Measurements from ENCODE around the gene AR. TPM values are rescaled to one million over a fixed set of nuclear protein-coding genes. Genes with fewer than 3 reads are reported as not detected.

AR gene
- total and polyA plus RNA-seq, 2 donors (not counting 1 experiment from before 2014, with no cell fraction given), result not detected

DNA sequence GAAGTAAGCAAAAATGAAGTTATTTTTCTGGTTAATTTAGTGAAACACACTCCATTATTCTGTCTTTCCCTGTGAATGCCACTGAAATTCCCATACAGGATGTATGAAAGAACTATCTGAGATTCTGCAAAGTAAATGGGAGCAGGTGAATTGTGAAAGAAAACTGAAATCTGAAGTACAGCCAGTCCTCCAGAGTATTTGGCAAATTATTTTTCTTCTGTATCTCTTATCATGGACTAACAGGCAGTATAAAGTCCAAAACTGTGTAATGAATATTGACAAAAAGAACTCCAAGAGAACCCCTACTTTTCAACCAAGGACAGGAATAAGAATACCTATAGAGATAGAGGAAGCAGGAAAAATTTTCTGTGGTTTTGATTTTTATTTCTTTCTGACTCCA, 40.8 kb upstream of the AR start:
- ATAC-seq (ENCODE audit: low read depth), result no peak

DNA sequence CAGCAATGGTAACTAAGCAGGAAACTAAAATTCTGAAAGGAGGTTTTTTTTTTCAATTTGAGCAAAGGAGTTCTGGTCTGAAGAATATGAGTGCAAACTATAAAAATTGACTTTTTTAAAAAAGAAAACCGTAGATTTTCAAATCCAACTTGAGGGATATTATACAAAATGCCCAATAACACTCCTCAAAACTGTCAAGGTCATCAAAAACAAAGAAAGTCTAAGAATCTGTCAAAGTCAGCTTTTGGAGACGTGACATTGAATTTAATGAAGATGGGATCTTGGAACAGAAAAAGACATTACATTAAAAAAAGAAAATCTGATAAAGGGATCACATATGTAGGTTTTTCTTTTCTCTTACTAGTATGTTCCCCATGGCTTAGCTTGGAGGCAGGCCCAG, 40.4 kb upstream of the AR start:
- no peak overlapping the region for H3K27ac ChIP-seq (ENCODE audit: low read length in 2 of 2)
- CTCF ChIA-PET, result no interaction called here
- no peak for ATAC-seq (ENCODE audit: low read depth)
- intact Hi-C loops (cut with micrococcal nuclease), result no loop called here
- H3K4me1 ChIP-seq (ENCODE audit: control insufficient read depth in 2 of 2, insufficient read depth in 2 of 2, low read length in 2 of 2), result no peaks in the 10 kb centered on the region
- H3K4me3 Mint-ChIP-seq, result no peak overlapping the region
- H3K4me3 ChIP-seq (ENCODE audit: control extremely low read depth in 1 of 5, extremely low read depth in 1 of 5, insufficient read depth in 1 of 5, low read depth in 2 of 5, low read length in 4 of 5), result no peak overlapping the region
- H3K27me3 Mint-ChIP-seq, result no peaks in the 10 kb centered on the region
- no peaks in the 10 kb centered on the region for H3K36me3 ChIP-seq (replicated peaks in 1 of 2; ENCODE audit: control extremely low read depth in 1 of 2, control insufficient read depth in 1 of 2, extremely low read depth in 1 of 2, insufficient read depth in 2 of 2, low read length in 1 of 2)
- H3K4me1 Mint-ChIP-seq, result no peaks in the 10 kb centered on the region
- no peaks in the 10 kb centered on the region for H3K9me3 ChIP-seq (ENCODE audit: control extremely low read depth in 1 of 3, control insufficient read depth in 2 of 3, insufficient read depth in 1 of 3, low read length in 2 of 3)
- H3K27me3 ChIP-seq (replicated peaks in 1 of 4; ENCODE audit: control extremely low read depth in 1 of 4, control insufficient read depth in 3 of 4, insufficient read depth in 4 of 4, low read length in 3 of 4), result no peaks in the 10 kb centered on the region
- H3K4me2 ChIP-seq (replicated peaks; ENCODE audit: low read depth, low read length, poor library complexity, severe bottlenecking), result no peak overlapping the region
- H3K79me2 ChIP-seq (ENCODE audit: control insufficient read depth, insufficient read depth, low read length), result no peaks in the 10 kb centered on the region
- POLR2A ChIA-PET, result no interaction called here
- no CpG with 5 or more reads among the region's 2 CpGs for WGBS (ENCODE audit: insufficient coverage)
- H3K9ac ChIP-seq (ENCODE audit: low read length), result no peak overlapping the region
- no peak for DNase-seq
- TF ChIP-seq, protein P1, sequence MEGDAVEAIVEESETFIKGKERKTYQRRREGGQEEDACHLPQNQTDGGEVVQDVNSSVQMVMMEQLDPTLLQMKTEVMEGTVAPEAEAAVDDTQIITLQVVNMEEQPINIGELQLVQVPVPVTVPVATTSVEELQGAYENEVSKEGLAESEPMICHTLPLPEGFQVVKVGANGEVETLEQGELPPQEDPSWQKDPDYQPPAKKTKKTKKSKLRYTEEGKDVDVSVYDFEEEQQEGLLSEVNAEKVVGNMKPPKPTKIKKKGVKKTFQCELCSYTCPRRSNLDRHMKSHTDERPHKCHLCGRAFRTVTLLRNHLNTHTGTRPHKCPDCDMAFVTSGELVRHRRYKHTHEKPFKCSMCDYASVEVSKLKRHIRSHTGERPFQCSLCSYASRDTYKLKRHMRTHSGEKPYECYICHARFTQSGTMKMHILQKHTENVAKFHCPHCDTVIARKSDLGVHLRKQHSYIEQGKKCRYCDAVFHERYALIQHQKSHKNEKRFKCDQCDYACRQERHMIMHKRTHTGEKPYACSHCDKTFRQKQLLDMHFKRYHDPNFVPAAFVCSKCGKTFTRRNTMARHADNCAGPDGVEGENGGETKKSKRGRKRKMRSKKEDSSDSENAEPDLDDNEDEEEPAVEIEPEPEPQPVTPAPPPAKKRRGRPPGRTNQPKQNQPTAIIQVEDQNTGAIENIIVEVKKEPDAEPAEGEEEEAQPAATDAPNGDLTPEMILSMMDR (IDR thresholded peaks at IDR 0.05), result no peak
- no peak for TF ChIP-seq EZH2 (IDR thresholded peaks at IDR 0.05; ENCODE audit: borderline replicate concordance, insufficient read depth, low read depth, low read length, poor library complexity, severe bottlenecking)
- H4K20me1 ChIP-seq (ENCODE audit: control insufficient read depth, insufficient read depth, low read length, poor library complexity, severe bottlenecking), result no peaks in the 10 kb centered on the region
- H3K9me3 Mint-ChIP-seq (ENCODE audit: insufficient read depth), result no peaks in the 10 kb centered on the region
- no peak overlapping the region for H2AFZ ChIP-seq (ENCODE audit: insufficient read depth, low read depth, low read length, poor library complexity, severe bottlenecking)
- no peak overlapping the region for H3K27ac Mint-ChIP-seq

More for the DNA sequence above, 40.8 kb upstream of the AR start:
- DNase-seq, result no peak
- Mint-ChIP-seq H3K27me3 (no peaks in the 10 kb centered on the region), H3K9me3 (ENCODE audit: insufficient read depth) (no peaks in the 10 kb centered on the region), H3K27ac (no peak overlapping the region), H3K4me3 (no peak overlapping the region), H3K4me1 (no peaks in the 10 kb centered on the region)
- H3K9ac ChIP-seq (ENCODE audit: low read length), result no peak overlapping the region
- no peaks in the 10 kb centered on the region for H3K79me2 ChIP-seq (ENCODE audit: control insufficient read depth, insufficient read depth, low read length)
- no peaks in the 10 kb centered on the region for H3K36me3 ChIP-seq (replicated peaks in 1 of 2; ENCODE audit: control extremely low read depth in 1 of 2, control insufficient read depth in 1 of 2, extremely low read depth in 1 of 2, insufficient read depth in 2 of 2, low read length in 1 of 2)
- no peak overlapping the region for H3K4me3 ChIP-seq (ENCODE audit: control extremely low read depth in 1 of 5, extremely low read depth in 1 of 5, insufficient read depth in 1 of 5, low read depth in 2 of 5, low read length in 4 of 5)
- no peak for TF ChIP-seq EZH2 (IDR thresholded peaks at IDR 0.05; ENCODE audit: borderline replicate concordance, insufficient read depth, low read depth, low read length, poor library complexity, severe bottlenecking)
- TF ChIP-seq, protein P1 (IDR thresholded peaks at IDR 0.05), result no peak
- ChIA-PET CTCF (no interaction called here), POLR2A (no interaction called here)
- H4K20me1 ChIP-seq (ENCODE audit: control insufficient read depth, insufficient read depth, low read length, poor library complexity, severe bottlenecking), result no peaks in the 10 kb centered on the region
- no peak overlapping the region for H3K27ac ChIP-seq (ENCODE audit: low read length in 2 of 2)
- no peak overlapping the region for H3K4me2 ChIP-seq (replicated peaks; ENCODE audit: low read depth, low read length, poor library complexity, severe bottlenecking)
- H2AFZ ChIP-seq (ENCODE audit: insufficient read depth, low read depth, low read length, poor library complexity, severe bottlenecking), result no peak overlapping the region
- H3K27me3 ChIP-seq (replicated peaks in 1 of 4; ENCODE audit: control extremely low read depth in 1 of 4, control insufficient read depth in 3 of 4, insufficient read depth in 4 of 4, low read length in 3 of 4), result no peaks in the 10 kb centered on the region
- no peaks in the 10 kb centered on the region for H3K9me3 ChIP-seq (ENCODE audit: control extremely low read depth in 1 of 3, control insufficient read depth in 2 of 3, insufficient read depth in 1 of 3, low read length in 2 of 3)
- intact Hi-C loops (cut with micrococcal nuclease), result no loop called here
- H3K4me1 ChIP-seq (ENCODE audit: control insufficient read depth in 2 of 2, insufficient read depth in 2 of 2, low read length in 2 of 2), result no peaks in the 10 kb centered on the region

All from B cell (primary cell).